NCI-H1105 treated with DMSO at 0.1 percent for 48 hours (cell line): ENCODE results near the gene PRKN.

ENCODE experiments used
- DNase-seq: peaks from one replicate; lab custom pipeline; 2025; lab: John Stamatoyannopoulos, UW

Gene PRKN

DNA sequence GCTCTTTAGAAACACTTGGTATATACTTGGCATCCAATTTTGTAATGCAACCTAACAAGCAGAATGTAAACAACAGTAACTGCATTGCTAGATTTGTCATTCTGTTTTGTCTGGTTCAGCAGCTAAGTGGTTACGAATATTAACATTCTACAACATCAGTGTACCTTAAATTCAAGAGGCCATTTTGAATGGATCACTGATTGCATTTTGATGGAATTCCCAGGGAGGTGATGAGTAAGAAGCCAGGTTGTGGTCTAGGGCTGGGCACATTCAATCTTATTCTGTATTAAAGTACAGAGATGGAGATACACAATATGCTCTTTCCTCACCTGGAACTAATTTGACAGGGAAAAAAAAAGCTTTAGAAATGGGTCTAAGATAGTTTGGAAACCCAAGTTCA is 483.5 kb downstream of the PRKN start:
- DNase-seq, result no peak

DNA sequence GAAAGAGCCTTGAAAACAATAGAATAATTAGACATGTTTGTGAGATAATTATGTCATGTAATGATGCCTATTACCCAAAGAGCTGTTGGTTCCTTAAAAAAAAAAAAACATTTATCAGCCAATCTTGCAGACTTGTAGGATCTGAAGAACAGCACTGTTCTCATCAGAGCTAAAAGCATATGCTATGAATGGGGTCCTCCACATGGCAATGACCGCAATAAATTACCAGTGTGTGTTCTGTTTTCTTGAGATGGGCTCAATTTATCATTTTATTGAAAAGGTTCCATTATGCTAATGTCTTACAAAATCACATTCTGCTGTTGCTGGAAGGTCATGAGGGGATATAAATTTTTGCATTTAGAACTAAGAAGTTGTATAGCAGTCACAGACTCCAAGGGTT is 484.7 kb downstream of the PRKN start:
- DNase-seq, result peak; percentile 42

DNA sequence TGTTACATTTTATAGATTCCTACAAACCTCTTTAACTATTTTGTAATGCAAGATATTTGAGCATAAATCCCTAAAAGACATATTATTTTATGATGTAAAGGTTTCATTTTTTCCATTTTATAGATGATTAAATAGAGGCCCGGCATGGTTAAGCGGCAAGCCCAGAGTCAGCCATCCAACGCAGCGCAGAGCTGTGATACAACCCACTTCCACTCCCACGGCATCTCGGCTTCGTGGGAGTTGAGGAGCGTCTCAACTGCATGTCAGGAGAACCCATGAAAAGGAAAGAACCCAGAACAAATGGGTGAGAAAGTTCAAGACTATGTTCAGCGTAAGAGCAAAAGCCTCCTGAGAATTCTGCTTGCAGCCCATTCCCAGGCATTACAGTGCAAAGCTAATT is 488.2 kb downstream of the PRKN start:
- no peak for DNase-seq

DNA sequence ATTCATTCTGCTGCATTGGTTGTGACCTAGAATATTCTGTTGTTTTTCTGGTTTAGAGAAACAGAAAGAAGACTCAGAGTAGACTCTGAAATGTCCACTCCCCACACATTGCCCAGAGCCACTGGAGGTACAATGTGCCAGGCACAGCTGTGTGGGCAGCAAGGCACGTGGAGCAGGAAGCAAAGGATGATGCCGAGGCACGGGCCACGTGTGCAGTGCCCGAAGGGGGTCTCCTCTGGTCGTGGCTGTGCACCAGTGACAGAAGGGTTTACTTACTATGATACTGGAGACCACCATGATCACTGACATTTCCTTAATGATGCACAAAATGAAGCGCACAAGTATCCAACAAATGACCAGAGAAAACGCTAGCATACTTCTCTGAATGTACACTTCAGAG is 488.9 kb downstream of the PRKN start:
- DNase-seq, result no peak

DNA sequence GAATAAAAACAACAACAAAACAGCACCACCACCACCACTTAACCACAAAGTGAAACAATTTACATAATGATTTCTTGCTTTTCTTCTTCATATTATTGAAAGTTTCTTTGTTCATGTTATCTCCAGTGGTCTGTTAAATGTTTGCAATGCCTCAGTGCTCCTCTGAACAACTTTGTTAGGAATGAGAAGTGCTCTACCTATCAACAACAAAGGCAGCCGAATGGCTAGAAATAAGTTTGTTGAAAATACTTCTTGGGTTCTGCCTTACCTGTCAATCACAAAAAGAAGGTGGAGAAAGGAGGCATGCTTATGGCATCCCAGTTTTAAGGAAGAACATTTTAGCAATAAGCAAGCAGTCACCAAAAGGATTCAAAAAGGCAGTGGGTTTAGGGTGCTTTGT is 490.2 kb downstream of the PRKN start:
- no peak for DNase-seq

DNA sequence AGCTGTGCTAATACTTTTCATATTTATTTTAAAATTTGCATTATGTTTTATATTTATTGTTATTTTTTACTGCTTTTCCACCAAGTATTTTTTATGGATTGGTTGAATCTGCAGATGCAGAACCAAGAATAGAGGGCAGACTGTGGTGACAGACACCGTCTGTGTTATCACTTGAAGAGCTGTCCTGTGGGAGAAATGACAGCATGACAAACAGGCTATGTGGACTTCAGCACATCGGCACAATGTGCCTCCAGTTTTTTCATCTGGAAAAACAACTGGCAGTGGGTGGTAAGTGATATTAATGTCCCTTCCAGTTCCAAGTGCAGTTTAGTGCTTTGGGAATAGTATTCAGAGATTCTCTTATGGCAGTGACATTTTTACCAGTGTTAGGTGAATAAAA is 492.9 kb downstream of the PRKN start:
- DNase-seq, result no peak

DNA sequence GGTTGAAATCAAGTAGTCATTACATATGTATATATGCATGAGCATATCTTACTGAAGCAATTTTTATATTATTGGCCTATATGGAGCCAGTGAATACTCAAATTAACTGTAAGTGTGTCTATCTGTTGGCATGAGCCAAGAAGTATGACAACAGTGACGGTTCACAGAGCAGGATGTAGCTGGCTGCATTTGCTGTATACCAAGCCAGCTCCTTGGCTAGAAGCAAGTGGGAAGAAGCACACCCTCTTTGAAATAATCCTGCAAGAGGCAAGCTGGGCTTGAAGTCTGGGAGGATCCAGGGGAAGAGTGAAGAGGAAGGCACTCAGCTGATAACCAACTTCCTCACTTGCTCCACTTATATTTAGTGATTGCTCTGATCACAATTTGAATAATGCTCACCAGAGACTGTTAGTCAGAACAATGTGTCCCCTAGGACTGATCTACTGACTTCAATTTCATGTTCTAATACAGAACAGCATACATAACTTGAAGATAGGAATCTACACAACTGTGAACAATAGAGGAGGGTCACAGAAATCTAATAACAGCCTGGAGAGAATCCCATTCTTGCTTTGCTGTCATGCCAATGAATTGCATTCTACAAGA is 497.3 kb downstream of the PRKN start:
- no peak for DNase-seq

DNA sequence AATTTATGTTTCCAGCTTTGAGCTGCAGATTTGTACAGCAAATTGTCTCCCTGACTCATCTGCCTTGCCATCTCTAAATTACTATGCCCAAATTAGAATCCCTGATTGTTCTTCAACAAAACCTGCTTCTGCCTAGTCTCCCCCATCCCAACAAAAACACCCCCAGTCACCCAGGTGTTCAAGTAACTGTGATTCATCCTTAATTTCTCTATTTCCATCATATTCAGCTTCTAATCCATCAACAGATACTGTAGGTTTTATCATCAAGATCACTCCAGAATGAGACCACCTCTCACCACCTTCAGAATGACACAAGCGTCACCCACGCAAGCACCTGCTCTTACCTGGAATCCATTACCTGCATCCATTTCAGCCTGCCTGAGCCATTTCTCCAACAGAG is 498.5 kb downstream of the PRKN start:
- DNase-seq, result no peak

DNA sequence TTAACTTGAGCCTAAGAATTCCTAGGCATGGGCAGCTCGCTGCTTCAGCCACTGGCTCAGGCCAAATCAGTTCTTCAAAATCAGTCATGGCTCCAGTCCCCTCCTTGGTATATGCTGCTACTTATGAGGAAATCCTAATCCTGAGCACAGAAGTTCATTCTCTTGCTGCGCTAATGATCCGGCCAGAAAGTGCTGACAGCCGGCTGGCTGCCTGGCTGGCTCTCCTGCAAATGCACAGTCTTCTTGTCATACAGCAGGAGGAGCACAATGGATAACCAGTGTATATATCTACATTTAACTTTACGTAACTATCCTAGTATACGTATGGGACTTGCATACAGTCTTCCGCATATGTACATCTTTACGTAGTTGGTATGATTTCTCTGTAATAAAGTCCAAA is 500.8 kb downstream of the PRKN start:
- DNase-seq, result no peak

DNA sequence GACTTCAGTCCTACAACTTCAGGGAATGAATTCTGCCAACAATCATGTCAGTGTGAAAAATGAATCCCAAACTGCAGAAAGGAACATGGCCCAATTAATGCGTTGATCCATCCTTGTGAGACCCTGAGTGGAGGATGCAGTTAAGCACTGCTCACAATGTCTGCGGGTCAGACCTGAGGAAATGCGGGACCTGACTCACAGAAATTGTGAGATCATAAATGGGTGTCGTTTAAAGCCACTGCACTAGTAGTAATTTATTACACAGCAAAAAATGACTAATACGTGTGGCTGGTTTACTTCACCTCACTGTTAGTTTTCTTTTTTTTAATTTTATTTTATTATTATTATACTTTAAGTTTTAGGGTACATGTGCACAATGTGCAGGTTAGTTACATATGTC is 505.0 kb downstream of the PRKN start:
- DNase-seq, result no peak

DNA sequence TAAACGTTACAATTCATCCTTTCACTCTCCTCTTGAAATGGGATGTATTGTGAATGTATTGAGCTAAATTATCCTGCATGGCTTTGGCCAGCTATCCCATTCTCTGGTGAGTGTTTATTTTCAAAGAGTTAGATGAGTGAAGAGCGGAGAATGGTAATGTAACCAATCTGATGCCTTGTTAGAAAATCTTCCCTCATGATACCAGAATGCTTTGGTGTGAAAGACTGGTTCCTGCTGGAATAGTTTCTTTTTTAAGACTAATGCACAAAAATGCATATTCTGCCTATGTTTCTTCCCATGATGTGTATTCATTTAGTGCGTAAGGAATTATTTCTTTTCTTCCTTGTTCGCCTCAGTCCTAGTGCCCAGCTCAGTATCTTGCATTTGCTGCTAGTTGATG is 506.7 kb downstream of the PRKN start:
- DNase-seq, result no peak

DNA sequence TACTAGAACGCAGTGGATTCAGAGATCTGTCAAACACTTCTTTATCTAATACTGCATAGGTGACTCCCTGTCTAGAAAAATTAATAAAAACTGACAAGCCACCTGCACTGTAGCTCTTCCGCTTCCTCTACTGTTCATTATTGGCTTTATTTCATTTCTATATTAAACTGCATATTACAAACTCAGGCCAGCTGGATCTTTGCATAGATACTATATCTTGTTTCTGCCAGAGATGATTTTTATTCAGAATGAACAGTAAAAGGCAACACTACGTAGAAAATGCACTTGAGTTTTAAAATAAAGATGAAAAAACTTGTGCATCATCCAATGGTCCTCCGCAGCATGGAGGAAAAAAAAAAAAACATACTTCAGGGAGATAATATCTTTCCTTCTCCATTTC is 508.3 kb downstream of the PRKN start:
- DNase-seq, result peak; percentile 33

DNA sequence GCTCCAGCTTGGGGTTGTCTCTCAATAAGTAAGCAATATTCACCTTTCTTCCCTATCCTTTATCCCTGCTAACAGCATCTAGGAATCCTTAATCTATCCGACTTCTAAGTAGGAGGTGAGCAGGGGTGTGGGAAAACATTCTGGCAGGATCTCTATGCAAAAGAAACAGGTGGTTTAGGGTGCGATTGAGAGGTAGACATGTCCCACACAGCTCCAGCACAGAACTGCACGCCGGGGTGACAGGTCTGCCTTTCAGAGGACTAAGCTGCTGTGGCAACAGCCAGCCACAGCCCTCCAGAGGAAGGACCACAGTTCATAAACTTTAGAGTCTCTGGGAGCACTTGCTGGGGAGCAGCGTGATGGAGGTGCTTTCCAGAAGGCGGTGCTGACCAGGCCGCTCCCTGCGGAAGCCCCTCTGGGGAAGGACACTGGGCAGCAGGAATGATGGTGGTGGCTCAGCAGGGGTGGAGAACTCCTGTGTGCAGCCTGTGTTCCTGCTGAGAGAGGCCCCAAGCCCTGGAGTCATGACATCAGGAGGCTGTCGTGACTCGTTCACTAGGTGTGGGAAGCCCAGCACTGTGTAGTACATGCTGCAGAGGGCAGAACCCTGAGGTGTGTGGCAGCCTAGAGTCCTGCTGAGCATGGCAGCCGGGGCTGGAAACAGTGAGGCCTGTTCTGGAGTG is 509.6 kb downstream of the PRKN start:
- DNase-seq, result no peak

DNA sequence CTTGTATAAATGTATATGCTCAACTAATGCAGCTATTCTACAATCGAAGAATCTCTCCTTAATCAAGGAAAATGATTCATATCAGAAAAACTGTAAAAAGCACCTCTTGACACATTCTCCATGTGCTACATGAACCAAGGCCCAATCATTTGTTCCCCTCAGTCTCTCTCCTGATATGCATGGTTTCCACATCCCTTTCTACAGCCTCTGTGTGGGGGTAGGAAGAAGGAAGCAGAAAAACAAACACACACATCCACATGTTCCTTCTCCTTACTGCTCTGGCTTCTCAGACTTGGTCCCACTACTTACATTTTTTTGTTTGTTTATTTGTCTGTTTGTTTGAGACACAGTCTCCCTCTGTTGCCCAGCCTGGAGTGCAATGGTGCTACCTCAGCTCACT is 510.5 kb downstream of the PRKN start:
- no peak for DNase-seq

DNA sequence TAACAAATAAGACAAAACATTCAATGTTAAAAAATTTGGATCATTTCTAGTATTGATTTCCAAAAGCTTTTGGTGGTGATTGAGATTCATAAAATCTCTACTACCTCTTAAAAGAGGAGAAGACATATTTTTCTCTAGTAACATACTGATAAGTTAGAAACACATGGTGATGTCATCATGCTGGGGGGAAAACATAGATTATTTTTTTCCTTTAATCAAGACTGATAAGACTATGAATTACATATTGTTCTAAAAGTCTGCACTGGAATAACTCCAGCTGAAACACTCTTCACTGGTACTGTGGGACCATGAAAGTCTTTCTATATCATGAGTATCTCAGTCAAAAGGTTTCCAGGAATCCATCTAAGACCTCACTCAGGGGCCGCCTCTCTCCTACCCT is 515.8 kb downstream of the PRKN start:
- DNase-seq, result no peak

DNA sequence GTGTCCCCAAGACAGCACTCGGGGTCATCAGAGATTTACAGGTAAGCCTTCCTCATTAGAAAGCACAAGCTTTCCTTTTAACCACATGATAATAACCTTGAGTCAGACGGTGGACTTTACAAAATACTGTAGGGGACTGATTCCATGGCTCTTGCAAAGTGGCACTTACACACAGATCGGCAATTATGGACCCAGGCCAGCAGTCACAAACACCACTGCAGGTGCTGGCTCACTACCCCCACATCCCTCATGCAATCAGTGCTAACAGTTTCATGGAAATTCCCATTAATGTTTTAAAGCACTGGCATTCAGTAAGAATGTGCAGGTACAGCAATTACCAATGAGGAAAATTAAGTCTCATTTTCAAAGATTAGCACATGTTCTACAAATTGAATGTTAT is 516.5 kb downstream of the PRKN start:
- DNase-seq, result peak; percentile 93

DNA sequence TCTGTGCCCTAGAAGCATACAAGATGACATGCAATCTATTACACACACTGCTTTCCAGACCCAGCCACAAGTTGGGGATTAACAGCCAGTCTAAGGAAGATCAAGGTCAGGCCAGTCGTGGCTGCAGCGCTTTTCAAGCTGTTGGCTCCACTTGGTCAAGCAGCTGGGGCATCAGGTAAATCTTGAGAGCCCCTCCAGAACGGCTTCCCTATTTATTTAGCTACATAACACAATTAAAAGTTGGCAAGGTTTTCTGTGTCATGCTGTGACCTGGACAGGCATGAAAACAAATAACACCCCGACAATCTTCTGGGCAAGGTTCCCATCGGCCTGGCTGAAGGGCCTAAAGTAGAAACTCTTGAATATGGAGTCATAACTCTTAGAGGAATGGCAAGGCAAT is 524.3 kb downstream of the PRKN start:
- peak; percentile 85 for DNase-seq

DNA sequence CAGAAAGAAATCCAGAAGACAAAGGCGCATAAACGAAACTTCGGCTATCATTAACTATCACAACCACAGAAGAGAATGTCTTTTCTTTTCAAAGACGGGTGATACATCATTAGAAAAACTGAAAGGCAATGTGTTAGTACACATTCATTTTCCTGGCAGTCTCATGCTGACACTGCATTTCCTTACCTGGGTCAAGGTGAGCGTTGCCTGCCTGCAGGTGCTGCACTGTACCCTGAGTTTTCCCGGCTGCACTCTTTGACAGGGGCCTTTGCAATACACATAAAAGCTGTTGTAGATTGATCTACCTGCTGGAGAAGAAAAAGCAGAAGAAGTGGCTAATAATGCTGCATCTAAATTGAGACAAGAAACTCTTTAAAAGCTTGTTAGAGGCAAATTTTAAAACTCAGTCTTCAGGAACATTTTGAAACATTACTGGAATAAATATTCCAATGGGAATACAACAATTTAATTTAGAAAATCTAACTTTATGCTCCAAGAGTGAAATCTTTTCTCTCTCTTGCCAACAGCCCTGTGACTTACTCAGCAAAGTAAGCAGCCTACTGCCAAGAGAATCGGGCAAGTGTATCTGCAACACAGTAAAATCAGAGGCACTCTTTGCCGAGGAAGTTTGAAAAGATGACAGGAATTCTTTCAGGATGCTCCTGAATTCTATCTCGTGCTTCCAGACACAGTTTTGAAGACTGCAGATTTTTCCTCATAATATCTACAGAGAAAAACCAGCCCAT is 526.4 kb downstream of the PRKN start:
- no peak for DNase-seq

DNA sequence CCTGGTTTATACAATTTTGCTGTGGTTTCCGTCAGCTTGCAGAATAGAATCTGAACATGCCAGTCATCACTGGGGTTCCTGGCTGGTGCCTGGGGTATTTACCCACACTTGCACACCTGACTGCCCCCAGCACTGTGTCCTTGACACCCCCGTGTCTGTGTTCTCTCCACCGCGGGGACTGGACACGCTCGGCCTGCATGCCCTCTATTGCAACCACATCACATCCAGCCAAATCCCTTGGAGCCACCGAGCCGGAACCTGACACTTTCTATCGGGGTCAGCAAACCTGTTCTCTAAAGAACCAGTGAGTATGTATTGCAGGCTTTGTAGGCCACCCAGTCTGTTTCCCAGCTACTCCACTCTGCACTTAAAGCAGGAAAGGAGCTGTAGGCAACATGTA is 527.5 kb downstream of the PRKN start:
- DNase-seq, result no peak

DNA sequence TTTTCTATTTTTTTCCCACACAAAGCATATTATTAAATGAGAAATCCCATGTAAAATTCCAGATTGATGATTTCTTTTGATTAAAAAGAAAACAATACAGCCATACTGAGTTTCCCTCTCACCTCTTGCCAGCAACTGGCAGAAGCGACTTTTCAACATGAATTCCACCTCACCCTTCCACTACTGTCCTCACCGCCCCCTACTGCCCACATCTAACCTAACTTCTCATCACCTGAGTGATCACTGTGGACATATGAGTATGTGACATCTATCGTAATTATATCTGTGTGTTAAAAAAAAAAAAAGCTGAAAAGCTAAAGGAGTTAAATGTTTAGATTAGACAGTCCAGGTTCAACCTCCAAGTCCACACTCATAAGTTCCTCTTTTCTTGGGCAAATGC is 528.6 kb downstream of the PRKN start:
- DNase-seq, result no peak

DNA sequence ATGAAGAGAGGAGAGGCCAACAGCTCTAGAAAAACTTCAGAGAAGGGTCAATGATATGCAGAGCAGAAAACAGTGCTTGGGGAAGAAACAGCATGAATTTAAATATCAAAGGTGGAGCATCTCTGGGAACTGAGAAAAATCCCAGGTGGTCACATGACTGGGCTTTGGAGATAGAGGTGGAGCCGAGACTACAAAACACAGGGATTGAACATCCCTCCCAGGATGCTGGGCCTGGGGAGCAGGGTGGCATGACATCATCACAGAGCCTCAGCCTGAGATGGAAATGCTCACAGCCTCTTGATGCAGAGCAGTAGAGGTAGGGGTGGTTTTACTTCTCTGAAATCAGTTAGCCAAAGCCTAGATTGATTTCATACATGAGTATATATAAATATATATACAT is 529.5 kb downstream of the PRKN start:
- DNase-seq, result no peak

DNA sequence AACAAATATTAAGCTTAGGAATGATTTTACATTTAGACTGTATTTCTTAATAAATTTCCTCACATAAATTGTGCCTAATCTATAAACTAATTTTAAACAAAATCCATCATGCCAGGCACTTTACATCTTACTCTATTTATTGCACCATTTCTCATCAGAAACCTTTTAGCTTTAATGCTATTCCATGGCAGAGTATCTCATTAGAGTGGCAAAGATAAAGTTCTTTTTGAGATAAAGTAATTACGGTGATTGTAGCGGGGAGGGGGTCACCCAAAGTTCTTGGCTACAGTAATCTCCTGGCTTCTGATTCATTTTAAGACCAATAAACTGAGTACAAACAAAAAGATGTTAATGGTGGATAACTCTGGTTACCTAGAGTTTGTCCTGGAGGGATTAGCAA is 532.1 kb downstream of the PRKN start:
- DNase-seq, result no peak

DNA sequence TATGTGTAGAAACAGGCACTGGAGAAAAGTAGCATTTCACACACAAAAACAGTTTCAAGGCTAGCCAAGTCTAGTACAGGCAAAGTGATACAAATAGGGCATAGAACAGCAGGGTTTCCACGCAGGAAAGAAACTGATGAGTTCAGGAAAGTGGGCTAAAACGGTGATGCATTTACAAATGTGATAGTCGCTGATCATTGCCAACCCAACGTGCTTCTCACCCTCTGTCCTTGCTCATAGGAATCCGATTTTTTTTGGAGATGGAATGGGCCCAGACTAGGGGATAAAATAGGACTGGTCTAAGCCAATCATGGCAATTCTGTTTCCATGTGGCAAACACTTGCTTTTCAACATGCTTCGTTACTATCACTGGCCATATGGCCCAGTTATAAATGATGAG is 536.6 kb downstream of the PRKN start:
- DNase-seq, result no peak
